SK-N-SH (cell line): ENCODE measurements around the gene CTSO. TPM values are rescaled to one million over a fixed set of nuclear protein-coding genes. Genes with fewer than 3 reads are reported as not detected.

Experiments
- CTCF ChIA-PET: fragments of 300-600, 350-600 bp; formaldehyde crosslinking; extraction: SDS; loops from one replicate; lab custom pipeline; 2021; lab: Yijun Ruan, JAX
- POLR2A ChIA-PET: fragments of 350-600 bp; sonication (Branson Sonifier 250); formaldehyde crosslinking; extraction: SDS; loops from one replicate; lab custom pipeline; 2020; ENCODE audit warnings: antibody characterized with exemption, inconsistent platforms; lab: Yijun Ruan, JAX
- DNase-seq: peaks from one replicate; pipeline ENCODE4 v3.0.0; 2012
- H2AFZ ChIP-seq: fragments of 200-600 bp; sonication (generic); 2 replicates; pipeline ENCODE4 v1.8.1; 2016; ENCODE audit warnings: antibody characterized with exemption, mild to moderate bottlenecking, low read depth
- H3F3A ChIP-seq: fragments of 200-600 bp; sonication (generic); replicated peaks from 2 replicates; pipeline ENCODE3; 2016; ENCODE audit warnings: antibody characterized with exemption, mild to moderate bottlenecking; ENCODE audit not compliant: insufficient read depth
- H3K27ac ChIP-seq, 2 experiments: fragments of 200-500 bp in 1 of 2; fragments of 200-600 bp in 1 of 2; sonication (Bioruptor generic) in 1 of 2; sonication (generic), shearing (Covaris generic) in 1 of 2; 2 replicates each; pipeline versions ENCODE4 v1.5.1 to v1.6.1; 2014 to 2016; ENCODE audit warnings: low read depth in 2 of 2, inconsistent platforms in 1 of 2, low read length in 1 of 2, mild to moderate bottlenecking in 1 of 2, mixed read lengths in 1 of 2
- H3K27me3 ChIP-seq: fragments of 200-600 bp; sonication (generic), shearing (Covaris generic); 2 replicates; pipeline ENCODE4 v1.6.1; 2016; ENCODE audit warnings: mixed run types; ENCODE audit not compliant: insufficient read depth
- H3K36me3 ChIP-seq, 2 experiments: fragments of 200-500 bp in 1 of 2; fragments of 200-600 bp in 1 of 2; sonication (Bioruptor generic) in 1 of 2; sonication (generic) in 1 of 2; replicated peaks in 1 of 2; 2 replicates each; pipeline versions ENCODE3 to v1.5.1; 2014 to 2016; ENCODE audit warnings: low read length in 1 of 2, mild to moderate bottlenecking in 1 of 2; ENCODE audit not compliant: insufficient read depth in 2 of 2, control insufficient read depth in 1 of 2
- H3K4me1 ChIP-seq, 2 experiments: fragments of 200-500 bp in 1 of 2; fragments of 200-600 bp in 1 of 2; sonication (Bioruptor generic) in 1 of 2; sonication (generic), shearing (Covaris generic) in 1 of 2; 2 replicates each; pipeline versions ENCODE4 v1.5.1 to v1.6.1; 2014 to 2016; ENCODE audit warnings: low read depth in 1 of 2, low read length in 1 of 2, mixed run types in 1 of 2; ENCODE audit not compliant: insufficient read depth in 2 of 2, control insufficient read depth in 1 of 2
- H3K4me2 ChIP-seq: fragments of 200-600 bp; sonication (generic), shearing (Covaris generic); 2 replicates; pipeline ENCODE4 v1.6.1; 2017; ENCODE audit warnings: mixed run types
- H3K4me3 ChIP-seq, 2 experiments: fragments of 200-500 bp in 1 of 2; fragments of 200-600 bp in 1 of 2; sonication (Bioruptor generic) in 1 of 2; sonication (generic), shearing (Covaris generic) in 1 of 2; 2 replicates each; pipeline versions ENCODE4 v1.5.1 to v1.8.1; 2014 to 2016; ENCODE audit warnings: low read depth in 2 of 2, inconsistent platforms in 1 of 2, low read length in 1 of 2, mild to moderate bottlenecking in 1 of 2, mixed read lengths in 1 of 2, moderate library complexity in 1 of 2
- H3K79me2 ChIP-seq: fragments of 200-600 bp; sonication (generic); 2 replicates; pipeline ENCODE4 v1.8.1; 2017; ENCODE audit warnings: mild to moderate bottlenecking; ENCODE audit not compliant: insufficient read depth
- H3K9ac ChIP-seq: fragments of 200-600 bp; sonication (generic); 2 replicates; pipeline ENCODE4 v1.6.1; 2017; ENCODE audit warnings: mixed run types
- H3K9me2 ChIP-seq: fragments of 200-600 bp; sonication (generic); 2 replicates; pipeline ENCODE4 v1.6.1; 2017; ENCODE audit warnings: mixed run types
- H3K9me3 ChIP-seq: fragments of 200-600 bp; sonication (generic); 2 replicates; pipeline ENCODE4 v1.6.1; 2017; ENCODE audit warnings: mixed run types, mild to moderate bottlenecking, moderate library complexity
- H4K20me1 ChIP-seq: fragments of 200-600 bp; sonication (generic); 2 replicates; pipeline ENCODE4 v1.6.1; 2017; ENCODE audit warnings: mild to moderate bottlenecking, mixed run types; ENCODE audit not compliant: insufficient read depth
- CHD2 ChIP-seq: fragments of 150-350 bp; IDR thresholded peaks from 2 replicates; pipeline ENCODE4 v1.6.1; 2018; ENCODE audit warnings: low read length; ENCODE audit not compliant: partially characterized antibody
- FOXM1 ChIP-seq: IDR thresholded peaks from 2 replicates; pipeline ENCODE4 v1.4.0; 2012; ENCODE audit warnings: low read depth, mild to moderate bottlenecking
- GABPA ChIP-seq: IDR thresholded peaks from 2 replicates; pipeline ENCODE4 v1.4.0; 2012; ENCODE audit warnings: low read depth, mild to moderate bottlenecking
- GATA2 ChIP-seq: sonication (generic); formaldehyde crosslinking; IDR thresholded peaks from 2 replicates; pipeline ENCODE4 v1.5.0; 2020; ENCODE audit warnings: mild to moderate bottlenecking, missing genetic modification reagents
- MEF2A ChIP-seq: IDR thresholded peaks from 2 replicates; pipeline ENCODE4 v1.4.0; 2012; ENCODE audit warnings: low read depth, borderline replicate concordance
- MXI1 ChIP-seq: IDR thresholded peaks from 2 replicates; pipeline ENCODE4 v1.6.1; 2012; ENCODE audit warnings: mild to moderate bottlenecking, low read depth, low read length, improper control_type of control experiment
- NFIC ChIP-seq: IDR thresholded peaks from 2 replicates; pipeline ENCODE4 v1.4.0; 2012; ENCODE audit warnings: borderline replicate concordance
- NRF1 ChIP-seq: IDR thresholded peaks from 2 replicates; pipeline ENCODE4 v1.6.1; 2012; ENCODE audit warnings: low read depth, mild to moderate bottlenecking, low read length
- POLR2AphosphoS5 ChIP-seq: IDR thresholded peaks from 2 replicates; pipeline ENCODE4 v1.6.1; 2012; ENCODE audit warnings: low read depth, low read length
- RAD21 ChIP-seq: IDR thresholded peaks from 2 replicates; pipeline ENCODE4 v1.6.1; 2012; ENCODE audit warnings: mild to moderate bottlenecking, low read length
- REST ChIP-seq: IDR thresholded peaks from 2 replicates; pipeline ENCODE4 v1.6.1; 2012; ENCODE audit warnings: mild to moderate bottlenecking, low read depth, low read length, moderate library complexity
- RXRA ChIP-seq: IDR thresholded peaks from 2 replicates; pipeline ENCODE4 v1.4.0; 2012; ENCODE audit warnings: low read depth, mild to moderate bottlenecking, borderline replicate concordance
- SIN3A ChIP-seq: IDR thresholded peaks from 2 replicates; pipeline ENCODE4 v1.6.1; 2012; ENCODE audit warnings: low read depth, mild to moderate bottlenecking, low read length, moderate library complexity, borderline replicate concordance
- SMC3 ChIP-seq: IDR thresholded peaks from 2 replicates; pipeline ENCODE4 v1.6.1; 2012; ENCODE audit warnings: low read depth, low read length, improper control_type of control experiment
- TEAD4 ChIP-seq: IDR thresholded peaks from 2 replicates; pipeline ENCODE4 v1.4.0; 2012; ENCODE audit warnings: mild to moderate bottlenecking, borderline replicate concordance; ENCODE audit not compliant: insufficient read depth
- USF1 ChIP-seq: IDR thresholded peaks from 2 replicates; pipeline ENCODE4 v1.4.0; 2012; ENCODE audit warnings: low read depth, borderline replicate concordance
- USF2 ChIP-seq: fragments of 150-350 bp; IDR thresholded peaks from 2 replicates; pipeline ENCODE4 v1.6.1; 2017; ENCODE audit warnings: antibody characterized with exemption, low read length, low read depth, borderline replicate concordance
- ZBTB33 ChIP-seq: IDR thresholded peaks from 2 replicates; pipeline ENCODE4 v1.4.0; 2012; ENCODE audit warnings: low read depth, borderline replicate concordance
- WGBS: methylation state at CpG from one replicate; pipeline ENCODE4 v1.1.6; 2017; ENCODE audit warnings: low lambda C conversion rate; 5-methylcytosine and 5-hydroxymethylcytosine counted together
- polyA plus RNA-seq, 3 experiments: library from polyadenylated mRNA; depleted of rRNA; stranded (reverse); fragments of >200 nt; gene quantifications; 2 replicates each; pipeline ENCODE4 v1.2.3, GENCODE V29; 2012

CTSO gene
- polyA plus RNA-seq, 1 of the 3 experiments (the other 2 are of a cell fraction) = 3.3 TPM

GRCh38 chr4:155974996-155975395, 21.3 kb upstream of the CTSO start:
- CTCF ChIA-PET = no interaction called here
- no peak for DNase-seq
- H3K4me1 ChIP-seq = no peaks in the 10 kb centered on the region
- POLR2A ChIA-PET = no interaction called here
- no peaks in the 10 kb centered on the region for H3K9me3 ChIP-seq
- H4K20me1 ChIP-seq = no peaks in the 10 kb centered on the region
- no peaks in the 10 kb centered on the region for H3K79me2 ChIP-seq
- no peak overlapping the region for H3K27ac ChIP-seq
- H3K27me3 ChIP-seq = no peaks in the 10 kb centered on the region; the same call in 1 of the 2 replicates
- TF ChIP-seq NFIC (no peak), SIN3A (no peak), NRF1 (no peak), ZBTB33 (no peak), POLR2AphosphoS5 (no peak), USF2 (no peak)
- TF ChIP-seq, all 33 proteins: peak for 0
- WGBS = 4% methylated on average over 3 of the region's 3 CpGs
- Histone ChIP-seq H3K36me3 (no peaks in the 10 kb centered on the region), H3F3A (no peaks in the 10 kb centered on the region), H2AFZ (no peak overlapping the region), H3K9me2 (no peaks in the 10 kb centered on the region), H3K9ac (no peak overlapping the region), H3K4me3 (no peak overlapping the region), H3K4me2 (no peak overlapping the region)

GRCh38 chr4:155974476-155974749, 20.7 kb upstream of the CTSO start:
- CTCF ChIA-PET = no interaction called here
- Histone ChIP-seq H3K9me3 (no peaks in the 10 kb centered on the region), H3K9ac (no peak overlapping the region), H3K27ac (no peak overlapping the region), H3K27me3 (no peaks in the 10 kb centered on the region; the same call in 1 of the 2 replicates), H4K20me1 (no peaks in the 10 kb centered on the region), H3K79me2 (no peaks in the 10 kb centered on the region), H3K4me1 (no peaks in the 10 kb centered on the region), H3F3A (no peaks in the 10 kb centered on the region), H3K9me2 (no peaks in the 10 kb centered on the region), H2AFZ (no peak overlapping the region), H3K4me2 (no peak overlapping the region), H3K4me3 (no peak overlapping the region), H3K36me3 (no peaks in the 10 kb centered on the region)
- WGBS = 38% methylated on average over 1 of the region's 1 CpG
- DNase-seq = no peak
- POLR2A ChIA-PET = no interaction called here
- TF ChIP-seq RXRA = no peak
- no peak for TF ChIP-seq NFIC
- TF ChIP-seq USF1 = no peak
- no peak for TF ChIP-seq USF2
- TF ChIP-seq FOXM1 = no peak
- TF ChIP-seq SMC3 = no peak
- no peak for TF ChIP-seq GABPA
- TF ChIP-seq TEAD4 = no peak
- TF ChIP-seq MEF2A = no peak
- no peak for TF ChIP-seq CHD2
- TF ChIP-seq REST = no peak
- no peak for TF ChIP-seq MXI1
- no peak for TF ChIP-seq POLR2AphosphoS5
- no peak for TF ChIP-seq GATA2 (CRISPR knock-in tag)
- TF ChIP-seq NRF1 = no peak
- TF ChIP-seq RAD21 = no peak
